HEK293 (cell line): ENCODE data around the gene ACIN1.

ENCODE experiments used
- ZFP69B ChIP-seq: fragments of 450-650 bp; formaldehyde crosslinking; IDR thresholded peaks from 2 replicates; pipeline ENCODE4 v1.5.1; 2016; ENCODE audit warnings: missing biosample characterization, missing genetic modification characterization
- ZNF174 ChIP-seq: fragments of 450-650 bp; formaldehyde crosslinking; IDR thresholded peaks from 2 replicates; pipeline ENCODE4 v1.5.0; 2017; ENCODE audit warnings: missing biosample characterization, mild to moderate bottlenecking, missing genetic modification characterization
- ZNF274 ChIP-seq, 2 experiments: fragments of 200-500 bp in 1 of 2; fragments of 450-650 bp in 1 of 2; sonication (Bioruptor generic) in 1 of 2; formaldehyde crosslinking in 1 of 2; IDR thresholded peaks; 2 replicates each; pipeline versions ENCODE4 v1.5.1 to v1.6.1; 2014 to 2016; ENCODE audit warnings: borderline replicate concordance in 1 of 2, inconsistent platforms in 1 of 2, low read length in 1 of 2, missing biosample characterization in 1 of 2, missing genetic modification characterization in 1 of 2
- ZNF48 ChIP-seq: fragments of 450-650 bp; formaldehyde crosslinking; IDR thresholded peaks from 2 replicates; pipeline ENCODE4 v1.5.1; 2016; ENCODE audit warnings: missing biosample characterization, missing genetic modification characterization
- ZNF776 ChIP-seq: fragments of 450-650 bp; formaldehyde crosslinking; IDR thresholded peaks from 2 replicates; pipeline ENCODE4 v1.5.0; 2017; ENCODE audit warnings: missing biosample characterization, missing genetic modification characterization, borderline replicate concordance
- TF ChIP-seq, protein P1 (sequence below): fragments of 450-650 bp; formaldehyde crosslinking; IDR thresholded peaks from 2 replicates; pipeline ENCODE4 v1.5.1; 2016; ENCODE audit warnings: missing biosample characterization, missing genetic modification characterization
- TF ChIP-seq, protein P2 (sequence below): fragments of 450-650 bp; formaldehyde crosslinking; IDR thresholded peaks from 2 replicates; pipeline ENCODE4 v1.5.1; 2016; ENCODE audit warnings: missing biosample characterization, missing genetic modification characterization

DNA sequence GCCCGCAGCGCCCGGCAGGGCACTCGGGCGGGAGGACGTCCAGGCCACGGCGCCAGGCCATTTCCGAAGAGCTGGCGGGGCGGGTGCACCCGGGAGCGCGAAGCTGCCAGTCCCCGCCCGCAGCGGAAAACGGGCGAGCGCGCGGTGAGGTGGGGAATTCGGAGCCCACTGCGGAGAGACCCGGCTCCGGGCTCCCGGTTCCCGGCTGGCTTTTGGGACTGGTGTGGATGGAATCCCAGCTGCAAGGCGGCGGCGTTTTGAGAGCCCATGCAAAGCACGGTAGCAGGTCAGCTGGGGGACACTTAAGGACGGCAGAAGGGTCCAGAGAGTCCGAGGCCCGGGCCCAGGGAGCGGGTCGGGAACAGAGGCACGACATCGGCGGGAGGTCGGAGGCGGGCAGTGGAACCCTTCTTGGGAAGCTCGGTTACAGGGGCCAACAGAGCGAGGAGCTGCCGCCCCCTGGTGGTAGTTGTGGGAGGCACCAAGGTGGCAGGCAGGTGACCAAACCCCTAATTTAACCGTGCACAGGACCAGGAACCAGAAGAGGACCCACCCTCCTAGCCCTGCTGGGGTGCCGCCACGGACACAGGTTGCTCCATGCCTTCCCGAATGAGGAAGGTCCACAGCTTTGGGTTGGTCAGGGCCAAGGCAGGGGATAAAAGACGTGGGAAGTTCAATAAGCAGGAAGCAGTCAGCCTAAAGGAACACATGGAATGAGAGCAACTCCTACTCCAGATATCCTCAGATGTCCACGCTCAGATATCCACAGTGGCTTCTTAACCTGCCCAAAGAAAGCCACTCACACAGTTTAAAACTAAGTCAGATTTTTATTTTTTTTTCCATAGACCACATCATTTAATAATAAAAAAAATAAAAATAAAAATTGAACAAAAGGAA is 36.9 kb downstream of the ACIN1 start:
- TF ChIP-seq, protein P1, sequence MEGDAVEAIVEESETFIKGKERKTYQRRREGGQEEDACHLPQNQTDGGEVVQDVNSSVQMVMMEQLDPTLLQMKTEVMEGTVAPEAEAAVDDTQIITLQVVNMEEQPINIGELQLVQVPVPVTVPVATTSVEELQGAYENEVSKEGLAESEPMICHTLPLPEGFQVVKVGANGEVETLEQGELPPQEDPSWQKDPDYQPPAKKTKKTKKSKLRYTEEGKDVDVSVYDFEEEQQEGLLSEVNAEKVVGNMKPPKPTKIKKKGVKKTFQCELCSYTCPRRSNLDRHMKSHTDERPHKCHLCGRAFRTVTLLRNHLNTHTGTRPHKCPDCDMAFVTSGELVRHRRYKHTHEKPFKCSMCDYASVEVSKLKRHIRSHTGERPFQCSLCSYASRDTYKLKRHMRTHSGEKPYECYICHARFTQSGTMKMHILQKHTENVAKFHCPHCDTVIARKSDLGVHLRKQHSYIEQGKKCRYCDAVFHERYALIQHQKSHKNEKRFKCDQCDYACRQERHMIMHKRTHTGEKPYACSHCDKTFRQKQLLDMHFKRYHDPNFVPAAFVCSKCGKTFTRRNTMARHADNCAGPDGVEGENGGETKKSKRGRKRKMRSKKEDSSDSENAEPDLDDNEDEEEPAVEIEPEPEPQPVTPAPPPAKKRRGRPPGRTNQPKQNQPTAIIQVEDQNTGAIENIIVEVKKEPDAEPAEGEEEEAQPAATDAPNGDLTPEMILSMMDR (tag by site-specific recombination): peak; percentile 96
- no peak for TF ChIP-seq ZNF776
- no peak for TF ChIP-seq ZNF174 (tag by site-specific recombination)
- TF ChIP-seq ZFP69B (tag by site-specific recombination): peak; percentile 71; the same call in 1 of the 2 replicates
- TF ChIP-seq, protein P2, sequence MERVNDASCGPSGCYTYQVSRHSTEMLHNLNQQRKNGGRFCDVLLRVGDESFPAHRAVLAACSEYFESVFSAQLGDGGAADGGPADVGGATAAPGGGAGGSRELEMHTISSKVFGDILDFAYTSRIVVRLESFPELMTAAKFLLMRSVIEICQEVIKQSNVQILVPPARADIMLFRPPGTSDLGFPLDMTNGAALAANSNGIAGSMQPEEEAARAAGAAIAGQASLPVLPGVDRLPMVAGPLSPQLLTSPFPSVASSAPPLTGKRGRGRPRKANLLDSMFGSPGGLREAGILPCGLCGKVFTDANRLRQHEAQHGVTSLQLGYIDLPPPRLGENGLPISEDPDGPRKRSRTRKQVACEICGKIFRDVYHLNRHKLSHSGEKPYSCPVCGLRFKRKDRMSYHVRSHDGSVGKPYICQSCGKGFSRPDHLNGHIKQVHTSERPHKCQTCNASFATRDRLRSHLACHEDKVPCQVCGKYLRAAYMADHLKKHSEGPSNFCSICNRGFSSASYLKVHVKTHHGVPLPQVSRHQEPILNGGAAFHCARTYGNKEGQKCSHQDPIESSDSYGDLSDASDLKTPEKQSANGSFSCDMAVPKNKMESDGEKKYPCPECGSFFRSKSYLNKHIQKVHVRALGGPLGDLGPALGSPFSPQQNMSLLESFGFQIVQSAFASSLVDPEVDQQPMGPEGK (tag by site-specific recombination): peak; percentile 76; the same call in 1 of the 2 replicates
- TF ChIP-seq ZNF48 (tag by site-specific recombination): no peak
- TF ChIP-seq ZNF274 (IDR thresholded peaks at IDR 0.05; ENCODE audit: low read length): no peak
- TF ChIP-seq ZNF274 (tag by site-specific recombination; IDR thresholded peaks at IDR 0.05; ENCODE audit: borderline replicate concordance): no peak
